Mesendoderm (in vitro differentiated cells): ENCODE results near the gene DNAH17.

ENCODE experiments used
- DNase-seq: peaks from one replicate; pipeline ENCODE4 v3.0.0; 2013
- H2AK5ac ChIP-seq: 2 replicates; pipeline ENCODE4 v1.6.1; 2013; ENCODE audit warnings: low read length, inconsistent platforms
- H2BK120ac ChIP-seq: 2 replicates; pipeline ENCODE4 v1.6.1; 2013; ENCODE audit warnings: low read depth, mild to moderate bottlenecking, low read length, moderate library complexity, mixed read lengths
- H2BK15ac ChIP-seq: replicated peaks from 2 replicates; pipeline ENCODE4 v1.6.1; 2013; ENCODE audit warnings: low read depth, mild to moderate bottlenecking, moderate library complexity
- H2BK5ac ChIP-seq: 2 replicates; pipeline ENCODE4 v1.6.1; 2013; ENCODE audit warnings: low read length, inconsistent platforms
- H3K18ac ChIP-seq: 2 replicates; pipeline ENCODE4 v1.6.1; 2013; ENCODE audit warnings: mild to moderate bottlenecking, low read length, mixed read lengths
- H3K23ac ChIP-seq: one replicate; pipeline ENCODE4 v1.6.1; 2013; ENCODE audit warnings: low read length
- H3K27ac ChIP-seq: 2 replicates; pipeline ENCODE4 v1.5.1; 2013; ENCODE audit warnings: low read depth, mild to moderate bottlenecking, inconsistent platforms, low read length, moderate library complexity
- H3K27me3 ChIP-seq: 2 replicates; pipeline ENCODE4 v1.6.1; 2013; ENCODE audit warnings: low read length, control low read depth, mild to moderate bottlenecking, inconsistent platforms; ENCODE audit not compliant: insufficient read depth, poor library complexity
- H3K36me3 ChIP-seq: 2 replicates; pipeline ENCODE4 v1.6.1; 2013; ENCODE audit warnings: low read length, inconsistent platforms; ENCODE audit not compliant: control insufficient read depth, insufficient read depth
- H3K4ac ChIP-seq: one replicate; pipeline ENCODE4 v1.6.1; 2013; ENCODE audit warnings: low read depth, mild to moderate bottlenecking, low read length, moderate library complexity
- H3K4me1 ChIP-seq: 2 replicates; pipeline ENCODE4 v1.6.1; 2013; ENCODE audit warnings: low read depth, low read length, inconsistent platforms; ENCODE audit not compliant: control insufficient read depth
- H3K4me2 ChIP-seq: 2 replicates; pipeline ENCODE4 v1.6.1; 2013; ENCODE audit warnings: low read length
- H3K4me3 ChIP-seq: 2 replicates; pipeline ENCODE4 v1.5.1; 2013; ENCODE audit warnings: mild to moderate bottlenecking, low read length
- H3K56ac ChIP-seq: one replicate; pipeline ENCODE4 v1.6.1; 2013; ENCODE audit warnings: low read length
- H3K79me1 ChIP-seq: 2 replicates; pipeline ENCODE4 v1.6.1; 2013; ENCODE audit warnings: low read length, inconsistent platforms
- H3K79me2 ChIP-seq: 2 replicates; pipeline ENCODE4 v1.6.1; 2013; ENCODE audit warnings: mild to moderate bottlenecking, low read length; ENCODE audit not compliant: control insufficient read depth, insufficient read depth
- H3K9ac ChIP-seq: 2 replicates; pipeline ENCODE4 v1.6.1; 2013; ENCODE audit warnings: low read length, inconsistent platforms
- H4K5ac ChIP-seq: one replicate; pipeline ENCODE4 v1.6.1; 2013; ENCODE audit warnings: low read length
- H4K8ac ChIP-seq: one replicate; pipeline ENCODE4 v1.6.1; 2013; ENCODE audit warnings: low read depth, mild to moderate bottlenecking, control low read depth, low read length, moderate library complexity
- WGBS: extraction: QIAGEN DNeasy Blood & Tissue Kit; methylation state at CpG from one replicate; pipeline ENCODE4 v1.1.7; 2013; ENCODE audit warnings: low lambda C conversion rate, missing lambda C conversion rate; ENCODE audit not compliant: insufficient coverage; ENCODE audit errors: extremely low coverage; 5-methylcytosine and 5-hydroxymethylcytosine counted together

DNAH17 gene

GRCh38 chr17:78601577-78602190 lies 24.5 kb upstream of the DNAH17 start:
- no CpG with 5 or more reads among the region's 9 CpGs for WGBS
- DNase-seq = no peak
- Histone ChIP-seq H3K27me3 (no peaks in the 10 kb centered on the region), H3K56ac (no peak overlapping the region), H3K23ac (no peak overlapping the region), H3K79me2 (no peaks in the 10 kb centered on the region), H4K5ac (no peak overlapping the region), H3K27ac (no peak overlapping the region), H2BK120ac (no peak overlapping the region), H3K36me3 (no peaks in the 10 kb centered on the region), H2AK5ac (no peak overlapping the region), H3K79me1 (no peaks in the 10 kb centered on the region), H3K4me3 (no peak overlapping the region), H3K4ac (no peak overlapping the region), H3K4me2 (no peak overlapping the region), H3K4me1 (peaks cover 3% of the 10 kb centered on the region), H2BK5ac (no peak overlapping the region), H4K8ac (no peak overlapping the region), H3K18ac (no peak overlapping the region), H3K9ac (no peak overlapping the region), H2BK15ac (no peak overlapping the region)

GRCh38 chr17:78600181-78600721 lies 23.1 kb upstream of the DNAH17 start:
- Histone ChIP-seq H3K18ac (no peak overlapping the region), H3K27ac (no peak overlapping the region), H2AK5ac (no peak overlapping the region), H3K4me1 (peaks cover 3% of the 10 kb centered on the region), H3K4ac (no peak overlapping the region), H2BK5ac (no peak overlapping the region), H3K79me2 (no peaks in the 10 kb centered on the region), H3K56ac (no peak overlapping the region), H3K23ac (no peak overlapping the region), H3K4me3 (no peak overlapping the region), H3K36me3 (no peaks in the 10 kb centered on the region), H3K9ac (no peak overlapping the region), H3K4me2 (no peak overlapping the region), H3K79me1 (no peaks in the 10 kb centered on the region), H2BK15ac (no peak overlapping the region), H4K5ac (no peak overlapping the region), H4K8ac (no peak overlapping the region), H2BK120ac (no peak overlapping the region), H3K27me3 (no peaks in the 10 kb centered on the region)
- no peak for DNase-seq
- WGBS = no CpG with 5 or more reads among the region's 10 CpGs

- Histone ChIP-seq H3K36me3 (no peaks in the 10 kb centered on the region), H3K27me3 (no peaks in the 10 kb centered on the region), H3K18ac (no peak overlapping the region), H2BK5ac (no peak overlapping the region), H3K4me1 (peaks cover 3% of the 10 kb centered on the region), H3K27ac (no peak overlapping the region), H3K79me1 (no peaks in the 10 kb centered on the region), H3K4ac (no peak overlapping the region), H3K79me2 (no peaks in the 10 kb centered on the region), H3K23ac (no peak overlapping the region), H2BK15ac (no peak overlapping the region), H3K9ac (no peak overlapping the region), H3K4me3 (no peak overlapping the region), H3K4me2 (no peak overlapping the region), H2AK5ac (no peak overlapping the region), H4K5ac (no peak overlapping the region), H4K8ac (no peak overlapping the region), H3K56ac (no peak overlapping the region), H2BK120ac (no peak overlapping the region)
- no peak for DNase-seq
- WGBS = no CpG with 5 or more reads among the region's 5 CpGs
Measured at GRCh38 chr17:78599419-78599818, 22.2 kb upstream of the DNAH17 start.

GRCh38 chr17:78598013-78598471 lies 20.8 kb upstream of the DNAH17 start:
- no peak overlapping the region for H3K9ac ChIP-seq
- H3K4ac ChIP-seq = no peak overlapping the region
- H3K23ac ChIP-seq = no peak overlapping the region
- no peaks in the 10 kb centered on the region for H3K36me3 ChIP-seq
- H3K56ac ChIP-seq = no peak overlapping the region
- DNase-seq = no peak
- H3K4me1 ChIP-seq = peaks cover 3% of the 10 kb centered on the region
- H2BK5ac ChIP-seq = no peak overlapping the region
- no peak overlapping the region for H3K18ac ChIP-seq
- H2AK5ac ChIP-seq = no peak overlapping the region
- H3K27me3 ChIP-seq = no peaks in the 10 kb centered on the region
- H3K4me2 ChIP-seq = no peak overlapping the region
- no CpG with 5 or more reads among the region's 9 CpGs for WGBS
- H4K8ac ChIP-seq = no peak overlapping the region
- no peak overlapping the region for H2BK120ac ChIP-seq
- H3K79me2 ChIP-seq = no peaks in the 10 kb centered on the region
- H3K4me3 ChIP-seq = no peak overlapping the region
- no peak overlapping the region for H3K27ac ChIP-seq
- H3K79me1 ChIP-seq = no peaks in the 10 kb centered on the region
- H4K5ac ChIP-seq = no peak overlapping the region
- H2BK15ac ChIP-seq = no peak overlapping the region

- no peak for DNase-seq
- no CpG with 5 or more reads among the region's 12 CpGs for WGBS
- Histone ChIP-seq H3K36me3 (no peaks in the 10 kb centered on the region), H3K9ac (no peak overlapping the region), H4K5ac (no peak overlapping the region), H3K4me2 (no peak overlapping the region), H2BK120ac (no peak overlapping the region), H3K4me1 (peaks cover 3% of the 10 kb centered on the region), H2AK5ac (no peak overlapping the region), H3K27me3 (no peaks in the 10 kb centered on the region), H3K23ac (no peak overlapping the region), H3K4ac (no peak overlapping the region), H3K79me1 (no peaks in the 10 kb centered on the region), H2BK5ac (no peak overlapping the region), H4K8ac (no peak overlapping the region), H3K27ac (no peak overlapping the region), H2BK15ac (no peak overlapping the region), H3K4me3 (no peak overlapping the region), H3K79me2 (no peaks in the 10 kb centered on the region), H3K56ac (no peak overlapping the region), H3K18ac (no peak overlapping the region)
Measured at GRCh38 chr17:78596871-78597764, 19.9 kb upstream of the DNAH17 start.
